LNCAP (cell line): ENCODE data around the gene EPHA6.

Experiments used
- CTCF ChIP-seq: fragments of 450-650 bp; IDR thresholded peaks from 2 replicates; pipeline ENCODE4 v1.5.1; 2017; ENCODE audit warnings: mild to moderate bottlenecking

Gene EPHA6

GRCh38 chr3:97389936-97390335, 575.5 kb downstream of the EPHA6 start:
- no peak for TF ChIP-seq CTCF

- TF ChIP-seq CTCF: no peak
Observed at GRCh38 chr3:97391167-97391566, 576.8 kb downstream of the EPHA6 start.

GRCh38 chr3:97409612-97410011, 595.2 kb downstream of the EPHA6 start:
- TF ChIP-seq CTCF: no peak

- no peak for TF ChIP-seq CTCF
Observed at GRCh38 chr3:97421565-97421964, 607.2 kb downstream of the EPHA6 start.

- TF ChIP-seq CTCF: no peak
Observed at GRCh38 chr3:97425002-97425401, 610.6 kb downstream of the EPHA6 start.

GRCh38 chr3:97430601-97431000, 616.2 kb downstream of the EPHA6 start:
- TF ChIP-seq CTCF: no peak

GRCh38 chr3:97432914-97433313, 618.5 kb downstream of the EPHA6 start:
- no peak for TF ChIP-seq CTCF

- no peak for TF ChIP-seq CTCF
Observed at GRCh38 chr3:97438131-97438530, 623.7 kb downstream of the EPHA6 start.
